EL (cell line): Measurements from ENCODE around the gene SLC8A1.

Experiments
- DNase-seq: peaks from one replicate; pipeline ENCODE4 v3.0.0-alpha.2; 2016

SLC8A1 gene

DNA sequence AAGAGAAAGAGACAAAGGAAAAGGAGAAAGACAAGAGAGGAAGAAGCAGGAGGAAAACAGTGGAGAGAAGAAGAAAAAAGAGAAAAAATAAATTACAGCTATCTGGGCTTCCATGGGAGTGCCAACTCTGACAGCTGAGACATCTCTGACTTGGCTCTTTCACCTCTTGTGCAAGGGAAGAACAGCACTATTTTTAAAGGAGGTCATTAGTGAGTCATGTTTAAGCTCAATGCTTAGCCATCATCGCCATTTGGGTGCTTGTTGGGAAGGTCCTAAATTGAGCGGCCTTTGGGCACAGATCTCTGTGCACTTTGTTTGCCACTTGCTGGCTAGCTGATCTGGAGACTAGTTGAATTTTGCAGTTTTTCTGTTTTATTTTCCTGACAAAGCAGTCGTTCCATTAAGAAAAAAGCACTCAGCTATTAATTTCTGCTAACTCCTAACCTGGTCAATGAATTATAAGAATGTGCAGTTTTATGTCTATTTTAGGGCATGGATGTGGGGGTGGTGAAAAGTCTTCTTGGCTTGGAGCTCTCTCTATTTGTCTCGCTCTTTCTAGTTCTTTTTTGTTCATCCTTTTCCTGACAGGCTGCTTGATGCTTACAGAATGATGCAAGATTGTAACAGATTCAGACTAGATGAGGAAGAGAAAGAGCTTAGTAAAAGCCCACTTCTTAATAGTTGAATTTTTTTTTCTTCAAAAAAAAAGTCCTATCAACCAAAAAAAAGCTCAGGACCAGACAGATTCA, 231.5 kb downstream of the SLC8A1 start:
- peak; percentile 53 for DNase-seq

GRCh38 chr2:40219141-40219540, 232.7 kb downstream of the SLC8A1 start:
- no peak for DNase-seq

GRCh38 chr2:40218679-40219078, 233.2 kb downstream of the SLC8A1 start:
- peak; percentile 61 for DNase-seq

DNA sequence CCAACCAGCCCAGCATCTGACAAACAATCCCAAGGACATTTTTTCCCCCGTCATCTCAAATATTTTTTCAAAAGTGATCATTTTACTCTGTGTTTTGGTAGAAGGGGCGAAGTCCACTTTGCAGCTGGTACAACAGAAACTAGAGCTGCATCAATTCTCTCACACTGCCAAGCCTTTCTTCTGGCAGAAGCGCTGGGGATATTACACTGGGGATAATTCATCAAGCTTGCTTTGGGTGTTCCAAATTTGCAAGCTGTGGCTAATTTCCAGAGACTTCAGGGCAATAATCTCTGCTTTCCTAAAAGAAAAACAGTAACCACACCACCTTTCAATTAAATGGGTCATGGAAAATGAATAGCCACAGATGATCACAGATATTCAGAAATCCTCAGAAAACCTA, 238.3 kb downstream of the SLC8A1 start:
- no peak for DNase-seq

- peak; percentile 87 for DNase-seq
Measured at GRCh38 chr2:40213071-40213470, 238.8 kb downstream of the SLC8A1 start.

DNA sequence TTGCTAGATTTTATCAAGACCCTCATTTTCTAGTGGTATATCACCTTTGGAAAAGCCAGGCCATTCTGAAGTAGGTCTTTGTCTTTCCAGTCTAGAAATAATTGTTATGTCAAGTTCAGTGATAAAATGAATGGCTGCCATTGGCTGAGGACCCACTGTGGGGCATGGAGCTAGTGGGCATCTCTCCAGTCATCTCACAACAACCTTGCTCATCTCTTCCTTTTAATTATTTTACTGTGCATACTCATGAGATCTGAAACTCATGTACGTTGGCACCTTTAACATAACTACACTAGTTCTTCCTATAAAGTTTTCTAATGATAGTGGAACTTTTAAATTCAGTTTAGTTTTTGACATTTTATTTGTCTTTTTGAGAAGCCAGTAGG, 240.9 kb downstream of the SLC8A1 start:
- DNase-seq, result no peak

DNA sequence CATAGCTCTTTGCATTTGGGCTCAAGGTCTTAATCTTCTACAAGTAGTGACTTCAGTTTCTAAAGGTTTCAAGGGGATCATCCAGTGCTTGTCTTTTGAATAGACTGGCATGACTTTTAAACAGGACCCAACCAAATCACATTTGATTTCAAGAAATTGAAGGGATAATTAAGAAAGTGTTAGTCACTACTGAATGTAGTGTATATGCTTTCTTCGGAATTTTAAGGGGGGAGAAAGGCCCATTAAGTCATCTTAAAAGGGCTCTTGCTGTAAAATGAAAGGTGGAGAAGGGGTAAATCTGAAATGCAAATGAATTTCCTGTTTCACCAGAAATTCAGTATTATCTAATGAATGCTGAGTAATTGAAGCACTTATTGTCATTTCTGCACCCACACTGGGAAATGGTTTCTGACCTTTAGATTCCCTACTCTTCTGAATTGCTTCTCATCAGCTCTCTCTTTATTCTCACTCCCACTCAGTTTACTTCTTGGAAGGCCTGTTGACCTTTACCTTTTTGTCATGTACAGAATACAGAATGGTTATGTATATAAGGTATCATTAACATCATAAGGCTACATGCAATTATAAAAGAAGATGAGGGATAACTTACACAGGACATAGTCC, 241.4 kb downstream of the SLC8A1 start:
- no peak for DNase-seq

- DNase-seq, result no peak
Measured at GRCh38 chr2:40209761-40210160, 242.1 kb downstream of the SLC8A1 start.

GRCh38 chr2:40208463-40208862, 243.4 kb downstream of the SLC8A1 start:
- DNase-seq, result no peak

- peak; percentile 55 for DNase-seq
Measured at GRCh38 chr2:40204268-40204667, 247.6 kb downstream of the SLC8A1 start.

GRCh38 chr2:40202798-40203400, 249.0 kb downstream of the SLC8A1 start:
- DNase-seq, result peak; percentile 62

DNA sequence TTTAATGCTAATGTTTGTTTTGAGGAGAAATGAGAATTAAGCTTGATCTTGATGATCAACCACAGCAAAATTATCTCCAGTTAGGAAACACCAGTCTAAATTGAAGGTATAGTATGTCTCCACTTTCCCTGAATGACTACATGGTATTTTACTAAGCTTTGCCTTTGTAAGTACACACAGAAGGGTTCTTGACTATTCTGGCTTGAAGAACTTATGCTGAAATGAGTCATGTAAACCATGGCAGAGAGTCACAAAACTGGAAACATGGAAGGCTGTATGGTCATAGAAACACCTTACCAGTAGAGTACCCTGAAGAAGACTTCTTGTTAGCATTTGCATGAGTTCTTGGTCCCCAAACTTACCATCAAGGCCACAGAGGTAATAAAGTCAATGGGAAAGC, 250.5 kb downstream of the SLC8A1 start:
- peak; percentile 18 for DNase-seq

DNA sequence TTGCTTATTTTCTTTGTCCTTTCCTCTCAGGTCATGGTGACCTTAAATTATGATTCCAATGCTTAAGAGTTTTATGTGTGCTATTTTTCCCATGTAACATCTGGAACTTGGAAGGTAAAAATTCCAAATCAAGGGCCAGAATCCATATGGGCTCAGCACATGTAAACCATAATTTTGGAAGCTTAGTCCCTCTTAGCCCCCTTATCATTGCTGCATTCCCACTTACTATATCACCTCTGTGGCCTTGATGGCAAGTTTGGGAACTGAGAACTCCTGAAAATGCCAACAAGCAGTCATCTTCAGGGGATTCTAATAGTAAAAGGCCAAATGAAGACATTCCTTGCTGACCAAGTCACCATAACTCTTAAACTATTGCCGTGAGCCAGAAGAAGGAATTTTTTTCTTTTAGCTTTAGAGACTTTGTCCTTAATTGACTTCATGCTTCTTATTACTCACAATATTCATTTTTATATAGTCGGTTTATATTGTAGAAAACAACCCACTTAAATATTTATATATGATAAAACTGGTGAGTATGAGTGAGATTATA, 251.4 kb downstream of the SLC8A1 start:
- DNase-seq, result peak; percentile 60

DNA sequence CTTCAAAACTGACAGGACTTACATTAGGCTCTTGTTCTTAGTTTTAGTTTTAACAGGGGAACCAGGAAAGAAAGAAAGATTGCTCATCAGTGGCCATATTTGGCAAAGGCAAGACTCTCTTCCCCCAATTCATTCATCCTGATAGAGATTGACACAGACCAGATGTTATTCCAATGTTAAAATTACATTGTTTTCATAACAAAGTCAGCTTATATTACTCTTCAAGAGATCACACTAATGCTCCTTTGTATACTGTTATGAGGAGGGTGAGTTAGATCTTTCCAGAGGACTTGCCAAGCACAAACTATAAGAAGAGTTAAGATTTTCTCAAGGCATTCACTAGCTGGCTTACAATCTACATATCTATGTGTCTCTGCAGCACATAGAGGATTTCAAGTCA, 252.1 kb downstream of the SLC8A1 start:
- DNase-seq, result no peak

- no peak for DNase-seq
Measured at GRCh38 chr2:40197121-40197520, 254.8 kb downstream of the SLC8A1 start.

GRCh38 chr2:40193670-40194026, 258.2 kb downstream of the SLC8A1 start:
- no peak for DNase-seq

DNA sequence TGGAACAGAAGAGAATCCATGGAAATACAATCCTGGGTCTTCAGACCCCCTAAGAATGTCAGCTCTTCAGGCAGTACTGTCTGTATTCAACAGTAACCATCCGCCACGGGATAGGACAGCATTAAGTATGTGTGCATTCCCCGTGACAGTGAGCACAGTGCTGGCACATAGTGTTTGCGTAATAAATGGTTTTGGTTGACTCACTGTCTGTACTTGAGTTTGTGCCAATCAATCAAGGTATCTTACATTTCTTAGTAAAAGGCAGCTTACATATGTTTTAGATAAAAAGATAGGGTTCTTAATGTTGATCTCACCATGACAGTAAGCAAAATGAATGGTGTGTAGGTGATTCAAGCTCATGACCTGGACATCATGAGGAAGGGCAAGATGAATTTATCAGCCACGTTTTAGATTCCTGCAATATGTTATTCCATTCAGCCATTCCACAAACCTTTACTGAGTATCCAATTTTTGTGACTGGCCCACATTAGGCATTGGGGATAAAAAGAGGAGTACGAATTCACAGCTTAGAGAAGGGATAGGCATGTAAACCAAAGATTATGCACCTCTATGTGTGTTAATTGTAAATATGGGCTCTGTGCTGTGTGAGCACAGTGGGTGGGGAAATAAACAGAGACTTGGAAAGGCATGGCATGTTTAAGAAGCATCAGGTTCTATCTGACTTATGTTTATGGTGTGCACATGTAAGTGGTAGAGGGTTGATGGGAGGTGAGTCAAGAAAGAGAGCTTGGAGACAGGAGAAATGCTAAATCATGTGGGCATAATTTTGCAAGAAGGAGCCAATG, 258.8 kb downstream of the SLC8A1 start:
- peak; percentile 24 for DNase-seq

DNA sequence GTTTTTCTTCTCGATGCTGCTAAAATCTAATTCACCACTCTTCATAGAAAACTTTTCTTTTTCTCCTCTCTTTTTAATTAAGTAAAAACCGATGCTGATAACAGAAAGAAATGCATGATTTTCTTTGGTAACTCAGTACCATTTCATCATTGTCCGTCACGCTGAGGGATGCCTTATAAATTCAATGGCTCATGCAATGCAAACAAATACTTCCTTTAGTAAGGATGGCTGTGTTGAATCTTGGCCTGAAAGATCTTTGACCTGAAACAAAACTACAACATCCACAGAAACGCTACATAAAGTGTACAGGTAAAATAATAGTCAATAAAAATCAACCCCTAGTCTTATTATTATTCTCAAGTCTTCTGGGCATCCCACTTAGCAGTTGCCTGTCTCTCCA, 261.4 kb downstream of the SLC8A1 start:
- no peak for DNase-seq

DNA sequence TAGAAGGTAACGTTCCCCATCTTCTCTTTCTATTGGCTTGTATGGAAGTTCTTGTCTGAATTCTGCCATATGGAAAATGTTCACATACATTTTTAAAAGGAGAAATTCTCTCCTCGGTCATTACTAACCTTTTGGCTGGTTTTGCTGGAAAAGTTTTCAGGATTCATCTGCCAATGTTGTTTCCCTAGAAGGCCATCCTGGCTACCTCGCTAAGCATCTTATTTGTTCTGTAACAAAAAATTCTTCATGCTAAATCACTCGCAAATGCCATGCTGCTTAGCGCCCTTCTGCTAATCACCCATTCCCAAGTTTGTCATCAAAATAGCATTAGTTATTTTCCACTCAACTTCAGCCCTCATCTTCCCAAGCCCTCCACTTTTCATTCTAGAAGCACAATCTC, 262.0 kb downstream of the SLC8A1 start:
- no peak for DNase-seq

- no peak for DNase-seq
Measured at GRCh38 chr2:40187054-40187453, 264.8 kb downstream of the SLC8A1 start.

DNA sequence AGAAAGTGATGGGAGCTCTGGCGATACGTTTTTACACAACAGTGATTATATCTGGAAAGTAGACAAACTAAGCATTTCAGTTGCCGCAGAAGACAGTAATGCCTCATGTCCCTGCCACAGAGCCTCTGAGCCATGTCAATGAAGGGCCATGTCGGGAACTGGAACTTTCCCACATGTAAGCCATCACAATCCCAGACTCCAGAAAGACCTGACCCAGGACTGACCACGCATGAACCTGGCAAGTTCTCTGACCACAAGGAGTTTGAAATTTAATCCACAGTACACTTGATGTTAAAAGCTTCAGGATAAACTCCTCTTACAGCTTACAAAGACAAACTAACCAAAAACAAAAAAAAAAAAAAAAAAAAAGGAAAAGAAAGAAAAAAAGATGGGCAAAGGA, 267.3 kb downstream of the SLC8A1 start:
- DNase-seq, result no peak

DNA sequence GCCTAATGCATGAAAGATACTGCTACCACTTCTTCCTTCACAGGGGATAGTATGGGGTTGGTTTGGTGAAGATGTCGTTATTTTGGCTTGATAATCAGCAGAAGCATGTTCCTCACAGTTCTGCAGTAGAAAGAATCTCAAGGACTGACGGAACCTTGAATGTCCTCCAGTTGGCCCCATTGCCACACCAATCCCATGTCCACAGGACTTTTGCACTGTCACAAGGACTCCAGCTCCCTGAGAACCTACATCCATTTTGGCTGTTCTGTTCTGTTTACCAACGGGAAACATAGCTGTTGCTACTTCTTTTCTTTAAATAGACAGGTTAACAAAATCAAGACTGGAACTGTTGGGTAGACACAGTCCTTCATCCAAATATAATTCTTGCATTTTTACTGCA, 270.0 kb downstream of the SLC8A1 start:
- DNase-seq, result no peak

GRCh38 chr2:40179801-40180200, 272.1 kb downstream of the SLC8A1 start:
- DNase-seq, result no peak
